ENCODE results near the gene KLHDC4.
"Not testable (repeated sequence)": the region's sequence is repeated elsewhere in the genome, so short reads cannot be mapped to it uniquely, and the experiment has no call there.

The KLHDC4 gene

GRCh38 chr16:87735270-87736007 lies 30.3 kb downstream of the KLHDC4 start:
- FAIRE-seq (no peak), DNase-seq (ENCODE audit: insufficient read length) (no peak)
- no peak for TF ChIP-seq POLR2AphosphoS5 (IDR thresholded peaks at IDR 0.05; ENCODE audit: low read depth, low read length)
- TF ChIP-seq TAF1 (IDR thresholded peaks at IDR 0.05; ENCODE audit: borderline replicate concordance, low read depth, low read length): no peak
- TF ChIP-seq POLR2A (IDR thresholded peaks at IDR 0.05; ENCODE audit: low read depth, low read length): no peak

GRCh38 chr16:87734644-87735043 lies 31.1 kb downstream of the KLHDC4 start:
- FAIRE-seq: no peak
- DNase-seq (ENCODE audit: insufficient read length): no peak
- TF ChIP-seq POLR2A (IDR thresholded peaks at IDR 0.05; ENCODE audit: low read depth, low read length): no peak
- no peak for TF ChIP-seq POLR2AphosphoS5 (IDR thresholded peaks at IDR 0.05; ENCODE audit: low read depth, low read length)
- no peak for TF ChIP-seq TAF1 (IDR thresholded peaks at IDR 0.05; ENCODE audit: borderline replicate concordance, low read depth, low read length)

GRCh38 chr16:87733190-87733589 lies 32.6 kb downstream of the KLHDC4 start:
- no peak for TF ChIP-seq POLR2AphosphoS5 (IDR thresholded peaks at IDR 0.05; ENCODE audit: low read depth, low read length)
- no peak for TF ChIP-seq POLR2A (IDR thresholded peaks at IDR 0.05; ENCODE audit: low read depth, low read length)
- no peak for TF ChIP-seq TAF1 (IDR thresholded peaks at IDR 0.05; ENCODE audit: borderline replicate concordance, low read depth, low read length)
- FAIRE-seq (no peak), DNase-seq (ENCODE audit: insufficient read length) (no peak)

- TF ChIP-seq POLR2A (IDR thresholded peaks at IDR 0.05; ENCODE audit: low read depth, low read length) (no peak), TAF1 (IDR thresholded peaks at IDR 0.05; ENCODE audit: borderline replicate concordance, low read depth, low read length) (no peak), POLR2AphosphoS5 (IDR thresholded peaks at IDR 0.05; ENCODE audit: low read depth, low read length) (no peak)
- no peak for FAIRE-seq
- DNase-seq (ENCODE audit: insufficient read length): no peak
Measured at GRCh38 chr16:87731607-87732006, 34.2 kb downstream of the KLHDC4 start.

- DNase-seq (ENCODE audit: insufficient read length): no peak
- no peak for FAIRE-seq
- TF ChIP-seq TAF1 (IDR thresholded peaks at IDR 0.05; ENCODE audit: borderline replicate concordance, low read depth, low read length): 0 out of 2 replicates have a peak, but pooled peaks have one; percentile 28
- TF ChIP-seq POLR2AphosphoS5 (IDR thresholded peaks at IDR 0.05; ENCODE audit: low read depth, low read length): no peak
Measured at GRCh38 chr16:87729266-87729954, 36.4 kb downstream of the KLHDC4 start.

GRCh38 chr16:87728026-87728425 lies 37.8 kb downstream of the KLHDC4 start:
- TF ChIP-seq POLR2A (IDR thresholded peaks at IDR 0.05; ENCODE audit: low read depth, low read length) (no peak), TAF1 (IDR thresholded peaks at IDR 0.05; ENCODE audit: borderline replicate concordance, low read depth, low read length) (no peak), POLR2AphosphoS5 (IDR thresholded peaks at IDR 0.05; ENCODE audit: low read depth, low read length) (no peak)
- no peak for FAIRE-seq
- no peak for DNase-seq (ENCODE audit: insufficient read length)

GRCh38 chr16:87727346-87727745 lies 38.4 kb downstream of the KLHDC4 start:
- no peak for DNase-seq (ENCODE audit: insufficient read length)
- TF ChIP-seq POLR2A (IDR thresholded peaks at IDR 0.05; ENCODE audit: low read depth, low read length): no peak
- TF ChIP-seq POLR2AphosphoS5 (IDR thresholded peaks at IDR 0.05; ENCODE audit: low read depth, low read length): no peak
- no peak for TF ChIP-seq TAF1 (IDR thresholded peaks at IDR 0.05; ENCODE audit: borderline replicate concordance, low read depth, low read length)
- FAIRE-seq: no peak

GRCh38 chr16:87726577-87726976 lies 39.2 kb downstream of the KLHDC4 start:
- not testable (repeated sequence) for DNase-seq (ENCODE audit: insufficient read length); FAIRE-seq

GRCh38 chr16:87725596-87726235 lies 40.1 kb downstream of the KLHDC4 start:
- DNase-seq (ENCODE audit: insufficient read length) (no peak), FAIRE-seq (no peak)
- TF ChIP-seq TAF1 (IDR thresholded peaks at IDR 0.05; ENCODE audit: borderline replicate concordance, low read depth, low read length) (no peak), POLR2A (IDR thresholded peaks at IDR 0.05; ENCODE audit: low read depth, low read length) (no peak), POLR2AphosphoS5 (IDR thresholded peaks at IDR 0.05; ENCODE audit: low read depth, low read length) (no peak)

GRCh38 chr16:87724490-87725291 lies 41.1 kb downstream of the KLHDC4 start:
- FAIRE-seq (peak; percentile 64), DNase-seq (ENCODE audit: insufficient read length) (no peak)
- no peak for TF ChIP-seq POLR2A (IDR thresholded peaks at IDR 0.05; ENCODE audit: low read depth, low read length)
- TF ChIP-seq TAF1 (IDR thresholded peaks at IDR 0.05; ENCODE audit: borderline replicate concordance, low read depth, low read length): no peak

- FAIRE-seq (no peak), DNase-seq (ENCODE audit: insufficient read length) (no peak)
- TF ChIP-seq POLR2A (IDR thresholded peaks at IDR 0.05; ENCODE audit: low read depth, low read length) (no peak), POLR2AphosphoS5 (IDR thresholded peaks at IDR 0.05; ENCODE audit: low read depth, low read length) (no peak), TAF1 (IDR thresholded peaks at IDR 0.05; ENCODE audit: borderline replicate concordance, low read depth, low read length) (no peak)
Measured at GRCh38 chr16:87723226-87723623, 42.6 kb downstream of the KLHDC4 start.

Data from GM12892 (cell line).